ENCODE data around the gene AACS.

DNA sequence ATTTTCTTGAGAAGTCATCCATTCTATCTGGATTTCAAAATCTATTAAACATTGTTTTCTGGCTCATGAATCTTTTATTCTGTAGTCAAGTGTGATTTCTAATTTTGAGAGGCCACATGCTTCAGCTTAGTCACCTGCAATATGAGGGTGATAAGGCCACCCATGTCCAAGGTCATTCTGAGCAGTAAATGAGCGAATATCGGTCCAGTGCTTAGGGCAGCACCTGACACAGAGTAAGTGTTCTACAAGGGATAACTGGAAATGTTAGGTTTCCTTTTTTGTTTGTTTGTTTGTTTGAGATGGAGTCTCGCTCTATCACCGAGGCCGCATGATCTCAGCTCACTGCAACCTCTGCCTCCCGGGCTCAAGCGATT is 34.2 kb downstream of the AACS start:
- TF ChIP-seq, protein P1, sequence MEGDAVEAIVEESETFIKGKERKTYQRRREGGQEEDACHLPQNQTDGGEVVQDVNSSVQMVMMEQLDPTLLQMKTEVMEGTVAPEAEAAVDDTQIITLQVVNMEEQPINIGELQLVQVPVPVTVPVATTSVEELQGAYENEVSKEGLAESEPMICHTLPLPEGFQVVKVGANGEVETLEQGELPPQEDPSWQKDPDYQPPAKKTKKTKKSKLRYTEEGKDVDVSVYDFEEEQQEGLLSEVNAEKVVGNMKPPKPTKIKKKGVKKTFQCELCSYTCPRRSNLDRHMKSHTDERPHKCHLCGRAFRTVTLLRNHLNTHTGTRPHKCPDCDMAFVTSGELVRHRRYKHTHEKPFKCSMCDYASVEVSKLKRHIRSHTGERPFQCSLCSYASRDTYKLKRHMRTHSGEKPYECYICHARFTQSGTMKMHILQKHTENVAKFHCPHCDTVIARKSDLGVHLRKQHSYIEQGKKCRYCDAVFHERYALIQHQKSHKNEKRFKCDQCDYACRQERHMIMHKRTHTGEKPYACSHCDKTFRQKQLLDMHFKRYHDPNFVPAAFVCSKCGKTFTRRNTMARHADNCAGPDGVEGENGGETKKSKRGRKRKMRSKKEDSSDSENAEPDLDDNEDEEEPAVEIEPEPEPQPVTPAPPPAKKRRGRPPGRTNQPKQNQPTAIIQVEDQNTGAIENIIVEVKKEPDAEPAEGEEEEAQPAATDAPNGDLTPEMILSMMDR (IDR thresholded peaks at IDR 0.05; ENCODE audit: poor library complexity): no peak
- no peak for TF ChIP-seq EZH2phosphoT487 (IDR thresholded peaks at IDR 0.05; ENCODE audit: low read depth, severe bottlenecking, unreplicated experiment)

Data from hepatocyte (in vitro differentiated cells).